ENCODE measurements around the gene SYCP2L. TPM values are rescaled to one million over a fixed set of nuclear protein-coding genes. Genes with fewer than 3 reads are reported as not detected.
"Not testable (repeated sequence)": the region's sequence is repeated elsewhere in the genome, so short reads cannot be mapped to it uniquely, and the experiment has no call there.

The SYCP2L gene
- total RNA-seq, 3 donors from 2014 or later: 0.33 TPM; not detected in 2

DNA sequence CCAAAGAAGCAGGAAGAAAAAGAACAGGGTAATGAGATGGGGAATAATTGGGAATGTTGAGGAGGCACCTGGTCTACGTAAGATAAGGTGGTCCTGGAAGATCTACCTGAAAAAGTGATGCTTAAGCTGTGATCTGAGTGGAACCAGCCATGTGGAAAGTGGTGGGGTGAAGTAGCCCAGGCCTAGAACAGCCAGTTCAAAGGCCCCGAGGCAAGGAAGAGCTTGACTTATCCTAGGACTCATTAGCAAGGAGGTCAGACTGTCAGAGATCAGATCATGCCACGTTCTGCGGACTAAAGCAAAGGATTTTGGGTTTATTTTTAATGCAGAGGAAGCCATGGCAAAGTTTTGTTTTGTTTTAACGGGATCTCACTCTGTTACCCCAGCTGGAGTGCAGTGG, 5.1 kb downstream of the SYCP2L start:
- DNase-seq: no peak
- Mint-ChIP-seq H3K36me3 (ENCODE audit: insufficient read depth) (no peaks in the 10 kb centered on the region), H3K9me3 (no peaks in the 10 kb centered on the region), H3K4me1 (ENCODE audit: low read depth) (no peaks in the 10 kb centered on the region), H3K4me3 (no peak overlapping the region), H3K27me3 (ENCODE audit: low read depth) (peaks cover 44% of the 10 kb centered on the region)
- no peak for ATAC-seq

DNA sequence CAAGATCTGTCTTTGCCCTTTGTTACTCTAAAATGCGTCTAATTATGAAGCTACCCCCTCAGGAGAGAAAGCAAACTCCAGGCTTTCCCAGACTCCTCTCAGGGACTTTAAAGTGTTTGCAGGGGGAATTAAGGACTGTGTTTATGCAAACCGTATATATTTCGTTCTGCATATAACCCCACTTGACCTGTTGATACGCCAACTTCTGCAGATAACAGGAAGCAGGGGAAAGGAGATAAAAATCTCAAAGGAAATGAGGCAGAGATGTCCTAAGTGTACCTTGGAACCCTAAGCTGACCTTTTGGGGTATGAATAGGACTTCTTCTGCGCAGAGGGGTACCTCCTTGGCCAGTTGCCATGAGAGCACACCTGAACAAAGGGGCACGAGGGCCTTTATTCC, 8.1 kb downstream of the SYCP2L start:
- Mint-ChIP-seq H3K36me3 (ENCODE audit: insufficient read depth) (no peaks in the 10 kb centered on the region), H3K4me1 (ENCODE audit: low read depth) (no peaks in the 10 kb centered on the region), H3K9me3 (no peaks in the 10 kb centered on the region), H3K27me3 (ENCODE audit: low read depth) (peaks cover 24% of the 10 kb centered on the region), H3K4me3 (no peak overlapping the region)
- no peak for ATAC-seq
- no peak for DNase-seq

DNA sequence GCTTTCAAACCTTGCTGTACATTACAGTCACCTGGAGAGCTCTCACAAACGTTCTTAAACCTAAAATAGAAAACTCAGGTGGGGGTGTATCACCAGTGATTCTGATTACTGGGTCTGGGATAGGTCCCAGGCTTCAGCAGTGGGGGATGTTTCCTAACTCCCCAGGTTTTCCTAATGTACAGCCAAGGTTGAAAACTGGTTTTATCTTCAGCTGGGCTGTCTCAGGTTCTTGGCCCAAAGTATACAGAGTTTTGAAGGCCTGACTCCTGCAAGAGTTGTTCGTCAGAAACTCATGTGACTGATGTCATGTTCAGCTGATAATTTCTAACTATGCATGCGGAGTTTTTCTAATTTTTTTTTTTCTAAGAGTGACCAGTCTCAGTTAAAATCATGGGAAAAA, 9.8 kb downstream of the SYCP2L start:
- DNase-seq: no peak
- peaks cover 14% of the 10 kb centered on the region for H3K27me3 Mint-ChIP-seq (ENCODE audit: low read depth)
- no peak for ATAC-seq
- H3K36me3 Mint-ChIP-seq (ENCODE audit: insufficient read depth): no peaks in the 10 kb centered on the region
- H3K4me1 Mint-ChIP-seq (ENCODE audit: low read depth): peaks cover under 1% of the 10 kb centered on the region
- no peak overlapping the region for H3K4me3 Mint-ChIP-seq
- H3K9me3 Mint-ChIP-seq: no peaks in the 10 kb centered on the region

DNA sequence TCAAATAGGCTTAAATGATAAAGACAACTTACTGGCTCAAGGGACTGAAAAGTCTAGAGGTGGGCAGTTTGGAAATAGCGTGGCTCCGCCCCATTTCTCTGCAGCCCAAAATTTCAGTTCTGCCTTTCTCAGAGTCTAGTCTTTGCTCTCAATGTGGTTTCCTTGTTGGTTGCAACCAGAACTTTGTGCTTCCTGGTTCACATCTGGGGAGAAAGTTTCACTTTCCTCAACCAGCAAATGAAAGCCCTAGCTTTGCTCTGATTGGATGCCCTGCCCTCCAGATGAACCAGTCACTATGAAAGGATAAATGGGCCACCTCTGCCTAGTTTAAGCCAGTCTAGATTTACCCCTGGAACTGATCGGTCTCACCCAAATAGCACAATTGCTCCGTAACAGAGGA, 14.9 kb downstream of the SYCP2L start:
- Mint-ChIP-seq H3K4me3 (no peak overlapping the region), H3K27me3 (ENCODE audit: low read depth) (peaks cover 3% of the 10 kb centered on the region), H3K4me1 (ENCODE audit: low read depth) (peaks cover 6% of the 10 kb centered on the region), H3K9me3 (no peaks in the 10 kb centered on the region), H3K36me3 (ENCODE audit: insufficient read depth) (no peaks in the 10 kb centered on the region)
- DNase-seq (no peak), ATAC-seq (no peak)

DNA sequence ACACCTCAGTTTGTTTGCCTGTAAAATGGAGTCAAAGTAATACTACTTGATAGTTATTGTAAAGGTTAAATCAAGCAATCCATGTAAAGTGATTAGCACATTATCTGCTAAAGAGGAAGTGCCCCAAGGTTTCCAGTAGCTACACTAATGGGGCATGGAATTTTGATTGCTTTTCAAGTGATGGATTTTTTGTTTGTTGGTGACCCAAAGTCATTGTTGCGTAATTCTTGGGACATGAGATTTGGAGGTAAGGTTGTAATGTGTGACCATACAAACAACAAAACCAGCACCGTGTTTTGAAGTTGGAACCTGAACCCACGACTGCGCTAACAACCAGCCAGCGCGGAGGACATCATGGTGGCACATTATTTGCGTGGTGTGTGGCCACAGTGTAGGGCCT, 17.2 kb downstream of the SYCP2L start:
- Mint-ChIP-seq H3K9me3 (no peaks in the 10 kb centered on the region), H3K4me1 (ENCODE audit: low read depth) (peaks cover 6% of the 10 kb centered on the region), H3K27me3 (ENCODE audit: low read depth) (peaks cover 4% of the 10 kb centered on the region), H3K4me3 (no peak overlapping the region), H3K36me3 (ENCODE audit: insufficient read depth) (no peaks in the 10 kb centered on the region)
- DNase-seq (no peak), ATAC-seq (no peak)

DNA sequence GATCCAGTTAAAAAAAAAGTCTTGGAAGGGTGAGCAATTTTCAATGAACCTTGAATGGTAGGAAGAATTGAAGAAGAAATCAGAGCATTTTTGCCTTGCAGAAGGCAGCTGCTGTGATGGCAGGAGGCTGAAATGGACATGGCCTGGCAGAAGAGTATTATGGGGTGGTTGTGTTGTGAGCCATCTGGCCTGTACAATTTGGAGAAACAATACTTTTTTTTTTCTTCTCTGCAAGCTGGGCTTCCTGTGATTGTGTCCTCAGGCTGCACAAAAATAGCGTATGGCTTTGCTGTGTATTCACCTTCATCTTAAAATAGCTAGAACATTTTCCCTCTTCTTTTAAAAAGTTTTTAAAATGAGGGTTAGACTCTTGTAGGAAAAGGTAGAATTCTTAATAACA, 21.4 kb downstream of the SYCP2L start:
- Mint-ChIP-seq H3K27me3 (ENCODE audit: low read depth) (peaks cover 10% of the 10 kb centered on the region), H3K4me3 (no peak overlapping the region), H3K4me1 (ENCODE audit: low read depth) (no peaks in the 10 kb centered on the region), H3K9me3 (no peaks in the 10 kb centered on the region), H3K36me3 (ENCODE audit: insufficient read depth) (no peaks in the 10 kb centered on the region)
- no peak for DNase-seq
- no peak for ATAC-seq

DNA sequence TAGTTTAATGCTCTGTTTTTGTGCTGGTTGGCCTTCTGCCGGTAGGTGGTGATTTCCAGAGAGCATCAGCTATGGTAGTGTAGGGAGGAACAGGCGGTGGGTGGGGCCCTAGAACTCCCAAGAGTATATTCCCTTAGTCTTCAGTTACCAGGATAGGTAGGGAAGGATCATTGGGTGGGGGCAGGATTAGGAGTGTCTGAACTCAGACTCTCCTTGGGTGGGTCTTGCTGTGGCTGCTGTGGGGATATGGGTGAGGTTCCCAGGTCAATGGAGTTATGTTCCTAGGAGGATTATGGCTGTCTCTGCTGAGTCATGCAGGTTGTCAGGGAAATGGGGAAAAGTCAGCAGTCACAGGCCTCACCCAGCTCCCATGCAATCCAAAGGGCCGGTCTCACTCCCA, 32.7 kb downstream of the SYCP2L start:
- H3K36me3 Mint-ChIP-seq (ENCODE audit: insufficient read depth); DNase-seq; H3K4me1 Mint-ChIP-seq (ENCODE audit: low read depth); ATAC-seq; H3K9me3 Mint-ChIP-seq; H3K4me3 Mint-ChIP-seq: not testable (repeated sequence)
- peaks cover 17% of the 10 kb centered on the region for H3K27me3 Mint-ChIP-seq (ENCODE audit: low read depth)

DNA sequence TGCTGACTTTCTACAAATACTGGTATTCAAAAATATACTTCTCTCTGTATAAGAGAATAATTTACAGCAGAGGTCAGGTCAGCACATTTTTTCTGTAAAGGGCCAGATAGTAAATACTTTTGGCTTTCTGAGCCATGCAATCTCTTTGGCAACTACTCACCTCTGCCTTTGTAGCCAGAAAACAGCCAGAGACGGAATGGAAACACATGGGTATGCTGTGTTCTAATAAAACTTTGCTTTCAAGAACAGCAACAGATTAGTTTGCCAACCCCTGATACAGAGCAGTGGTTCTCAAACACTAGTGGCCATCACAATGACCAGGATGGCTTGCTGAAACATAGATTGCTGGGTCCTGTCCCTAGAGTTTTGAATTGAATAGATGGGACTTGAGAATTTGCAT, 46.3 kb downstream of the SYCP2L start:
- Mint-ChIP-seq H3K27me3 (ENCODE audit: low read depth) (peaks cover 17% of the 10 kb centered on the region), H3K36me3 (ENCODE audit: insufficient read depth) (no peaks in the 10 kb centered on the region), H3K4me1 (ENCODE audit: low read depth) (no peaks in the 10 kb centered on the region), H3K9me3 (no peaks in the 10 kb centered on the region), H3K4me3 (no peak overlapping the region)
- no peak for ATAC-seq
- DNase-seq: no peak

DNA sequence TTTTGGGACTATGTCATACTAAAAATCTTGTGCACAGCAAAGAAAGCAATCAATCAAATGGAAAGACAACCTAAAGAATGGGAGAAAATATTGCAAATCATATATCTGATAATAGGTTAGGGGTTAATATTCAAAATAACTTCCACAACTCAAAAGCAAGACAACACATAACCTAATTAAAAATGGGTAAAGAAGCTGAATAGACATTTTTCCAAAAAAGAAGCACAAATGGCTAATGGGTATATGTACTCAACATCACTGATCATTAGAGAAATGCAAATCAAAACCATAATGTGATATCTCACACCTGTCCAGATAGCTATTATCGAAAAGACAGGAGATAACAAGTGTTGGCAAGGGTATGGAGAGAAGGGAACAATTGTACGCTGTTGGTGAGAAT, 53.0 kb downstream of the SYCP2L start:
- ATAC-seq (no peak), DNase-seq (no peak)
- no peaks in the 10 kb centered on the region for H3K9me3 Mint-ChIP-seq
- peaks cover 3% of the 10 kb centered on the region for H3K27me3 Mint-ChIP-seq (ENCODE audit: low read depth)
- H3K4me1 Mint-ChIP-seq (ENCODE audit: low read depth): no peaks in the 10 kb centered on the region
- H3K36me3 Mint-ChIP-seq (ENCODE audit: insufficient read depth): no peaks in the 10 kb centered on the region
- H3K4me3 Mint-ChIP-seq: no peak overlapping the region

DNA sequence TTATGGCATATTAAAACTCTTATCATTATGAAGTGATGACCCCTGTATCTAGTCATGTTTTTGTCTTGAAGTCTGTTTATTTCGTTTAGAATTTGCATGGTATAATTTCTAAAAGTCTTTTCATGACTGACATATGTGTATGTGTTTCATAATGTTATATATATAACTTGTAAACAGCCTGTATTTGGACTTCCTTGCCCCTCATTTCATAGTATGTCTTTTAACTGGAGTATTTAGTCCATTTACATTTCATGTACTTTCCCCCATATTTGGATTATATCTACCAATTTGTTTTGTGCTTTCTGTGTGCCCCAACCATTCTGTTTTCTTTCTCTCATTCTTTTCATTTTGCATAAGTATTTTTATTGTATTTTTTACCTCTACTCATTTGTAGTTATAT, 59.0 kb downstream of the SYCP2L start:
- H3K27me3 Mint-ChIP-seq (ENCODE audit: low read depth): peaks cover 9% of the 10 kb centered on the region
- H3K4me1 Mint-ChIP-seq (ENCODE audit: low read depth): no peaks in the 10 kb centered on the region
- DNase-seq: no peak
- no peak for ATAC-seq
- peaks cover 4% of the 10 kb centered on the region for H3K9me3 Mint-ChIP-seq
- no peaks in the 10 kb centered on the region for H3K36me3 Mint-ChIP-seq (ENCODE audit: insufficient read depth)
- no peak overlapping the region for H3K4me3 Mint-ChIP-seq

DNA sequence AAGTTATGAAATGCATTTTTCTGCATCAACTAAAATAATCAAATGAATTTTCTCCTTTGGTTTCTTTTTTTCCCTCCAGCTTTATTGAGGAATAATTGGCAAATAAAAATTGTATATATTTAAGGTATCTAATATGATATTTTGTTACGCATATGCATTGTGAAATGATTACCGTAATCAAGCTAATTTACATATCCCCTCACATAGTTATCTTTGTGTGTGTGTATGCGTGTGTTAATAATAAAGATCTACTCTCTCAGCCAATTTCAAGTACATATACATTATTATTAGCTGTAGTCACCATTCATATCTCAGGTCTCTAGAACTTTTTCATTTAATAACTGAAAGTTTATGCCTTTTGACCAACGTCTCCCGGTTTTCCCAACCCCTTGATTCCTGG, 61.1 kb downstream of the SYCP2L start:
- Mint-ChIP-seq H3K27me3 (ENCODE audit: low read depth) (peaks cover 11% of the 10 kb centered on the region), H3K9me3 (peaks cover 4% of the 10 kb centered on the region), H3K36me3 (ENCODE audit: insufficient read depth) (no peaks in the 10 kb centered on the region), H3K4me1 (ENCODE audit: low read depth) (no peaks in the 10 kb centered on the region), H3K4me3 (no peak overlapping the region)
- ATAC-seq (no peak), DNase-seq (no peak)

DNA sequence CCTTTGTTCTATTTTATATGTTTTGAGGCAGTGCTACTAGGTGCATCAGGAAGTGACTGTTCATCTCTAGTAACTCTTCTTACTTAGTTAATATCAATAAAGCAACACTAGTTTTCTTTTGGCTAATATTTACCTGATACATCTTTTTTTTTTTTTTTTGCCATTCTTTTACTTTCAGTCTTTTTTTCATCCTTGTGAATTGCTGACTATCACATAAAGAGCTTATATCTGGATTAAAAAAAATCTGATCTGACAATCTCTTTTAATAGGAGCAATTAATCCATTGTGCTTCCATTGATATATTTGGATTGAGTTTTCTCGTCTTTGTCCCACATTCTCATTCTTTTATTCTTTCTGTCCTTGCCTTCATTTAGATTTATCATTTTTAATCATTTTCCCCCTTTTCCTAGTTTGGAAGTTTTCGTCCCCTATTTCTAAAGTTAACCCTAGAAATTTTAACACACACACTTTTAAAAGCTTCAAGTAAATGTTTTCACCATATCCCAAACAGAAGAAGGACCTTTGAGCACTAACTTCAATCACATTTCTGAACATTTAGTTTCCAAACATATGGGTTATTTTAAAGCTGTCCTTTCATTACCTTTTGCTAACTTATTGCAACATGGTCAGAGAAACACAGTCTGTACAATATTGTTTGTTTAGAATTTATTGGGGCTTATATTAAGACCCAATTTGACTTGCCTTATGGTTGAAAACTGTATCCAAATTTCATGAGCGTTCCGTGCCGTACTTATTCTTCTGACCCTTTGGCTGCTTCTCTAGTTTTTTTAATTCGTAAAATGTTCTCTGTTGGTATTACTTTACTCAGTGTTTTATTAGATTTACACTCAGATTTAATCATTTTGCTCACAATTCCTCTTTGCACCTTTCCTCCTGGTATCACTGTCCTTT, 63.0 kb downstream of the SYCP2L start:
- ATAC-seq (no peak), DNase-seq (no peak)
- H3K9me3 Mint-ChIP-seq: peaks cover 8% of the 10 kb centered on the region
- H3K4me1 Mint-ChIP-seq (ENCODE audit: low read depth): peaks cover 1% of the 10 kb centered on the region
- H3K36me3 Mint-ChIP-seq (ENCODE audit: insufficient read depth): no peaks in the 10 kb centered on the region
- H3K27me3 Mint-ChIP-seq (ENCODE audit: low read depth): peaks cover 17% of the 10 kb centered on the region
- no peak overlapping the region for H3K4me3 Mint-ChIP-seq

DNA sequence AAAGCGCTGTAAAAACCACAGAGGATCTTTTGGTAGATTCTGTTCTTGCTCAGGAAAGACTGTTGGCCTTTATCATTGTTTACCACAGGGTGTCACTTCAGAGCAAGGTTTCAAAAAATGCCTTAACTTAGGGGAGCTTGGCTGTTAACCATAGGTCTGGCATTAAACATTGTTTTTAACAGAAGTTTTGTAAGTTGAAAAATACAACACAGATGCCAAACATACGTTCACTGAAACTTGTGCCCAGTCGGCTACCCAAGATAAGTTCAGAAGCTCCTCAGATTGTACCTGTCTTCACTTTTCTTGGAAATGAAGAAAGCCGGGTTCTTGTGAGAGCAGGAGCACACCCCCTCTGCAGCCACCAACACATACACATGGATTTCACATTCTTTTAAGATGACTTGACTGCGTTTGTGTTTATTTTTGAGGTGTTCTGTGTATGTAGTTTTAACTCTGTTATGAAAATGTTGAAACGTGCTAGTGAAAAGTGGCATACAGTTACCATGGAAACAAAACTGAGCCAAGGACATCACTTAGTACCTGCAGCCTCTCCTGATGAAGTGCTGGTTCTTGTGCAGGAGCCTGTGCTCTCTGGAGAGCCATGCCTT, 64.9 kb downstream of the SYCP2L start:
- Mint-ChIP-seq H3K36me3 (ENCODE audit: insufficient read depth) (no peaks in the 10 kb centered on the region), H3K9me3 (peaks cover 8% of the 10 kb centered on the region), H3K27me3 (ENCODE audit: low read depth) (peaks cover 17% of the 10 kb centered on the region), H3K4me3 (no peak overlapping the region), H3K4me1 (ENCODE audit: low read depth) (peaks cover 1% of the 10 kb centered on the region)
- no peak for DNase-seq
- no peak for ATAC-seq

DNA sequence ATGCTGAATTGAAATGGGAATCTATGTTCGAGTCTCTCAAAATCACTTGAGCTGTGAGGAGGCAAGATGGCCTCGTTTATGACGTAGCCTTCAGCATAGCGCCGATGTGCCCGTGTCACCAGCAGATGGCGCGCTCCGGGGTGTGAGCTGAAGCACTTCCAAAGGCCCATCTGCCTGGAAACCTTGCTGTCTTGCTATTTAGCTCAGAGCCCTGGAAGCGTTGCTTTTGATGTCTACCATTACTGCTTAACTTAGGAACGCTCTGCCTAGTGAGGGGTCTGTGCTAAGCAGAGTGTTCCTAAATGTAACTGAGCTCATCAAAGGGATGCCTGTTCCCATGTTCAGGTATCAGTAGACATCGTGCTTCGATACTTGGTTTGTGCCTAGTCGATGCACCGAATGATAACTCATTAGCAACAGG, 67.7 kb downstream of the SYCP2L start:
- peaks cover 19% of the 10 kb centered on the region for H3K27me3 Mint-ChIP-seq (ENCODE audit: low read depth)
- peaks cover 4% of the 10 kb centered on the region for H3K9me3 Mint-ChIP-seq
- DNase-seq: peak; percentile 32
- peak; percentile 62 to 71 for ATAC-seq
- H3K4me1 Mint-ChIP-seq (ENCODE audit: low read depth): peaks cover 1% of the 10 kb centered on the region
- no peaks in the 10 kb centered on the region for H3K36me3 Mint-ChIP-seq (ENCODE audit: insufficient read depth)
- H3K4me3 Mint-ChIP-seq: no peak overlapping the region

DNA sequence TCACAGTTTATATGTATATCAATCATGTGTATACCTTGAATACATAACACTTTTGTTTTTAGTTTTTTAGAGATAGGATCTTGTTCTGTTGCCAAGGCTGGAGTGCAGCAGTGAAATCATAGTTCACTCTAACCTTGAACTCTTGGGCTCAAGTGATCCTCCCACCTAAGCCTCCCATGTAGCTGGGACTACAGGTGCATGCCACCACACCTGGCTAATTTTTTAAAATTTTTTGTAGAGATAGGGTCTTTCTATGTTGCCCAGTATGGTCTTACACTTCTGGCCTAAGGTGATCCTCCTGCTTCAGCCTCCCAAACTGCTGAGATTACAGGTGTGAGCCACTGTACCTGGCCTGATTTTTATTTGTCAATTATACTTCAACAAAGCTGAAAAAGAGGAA, 69.9 kb downstream of the SYCP2L start:
- Mint-ChIP-seq H3K9me3 (peaks cover 4% of the 10 kb centered on the region), H3K36me3 (ENCODE audit: insufficient read depth) (no peaks in the 10 kb centered on the region), H3K4me1 (ENCODE audit: low read depth) (peaks cover 1% of the 10 kb centered on the region), H3K27me3 (ENCODE audit: low read depth) (peaks cover 19% of the 10 kb centered on the region), H3K4me3 (no peak overlapping the region)
- ATAC-seq (no peak), DNase-seq (no peak)
